SIG-M5 treated with dmso at 0.1 percent for 504 hours (cell line): ENCODE measurements around the gene PRKD2.

Source experiments
- DNase-seq: peaks from one replicate; lab custom pipeline; 2025; ENCODE audit not compliant: unreplicated experiment; lab: John Stamatoyannopoulos, UW

The PRKD2 gene

DNA sequence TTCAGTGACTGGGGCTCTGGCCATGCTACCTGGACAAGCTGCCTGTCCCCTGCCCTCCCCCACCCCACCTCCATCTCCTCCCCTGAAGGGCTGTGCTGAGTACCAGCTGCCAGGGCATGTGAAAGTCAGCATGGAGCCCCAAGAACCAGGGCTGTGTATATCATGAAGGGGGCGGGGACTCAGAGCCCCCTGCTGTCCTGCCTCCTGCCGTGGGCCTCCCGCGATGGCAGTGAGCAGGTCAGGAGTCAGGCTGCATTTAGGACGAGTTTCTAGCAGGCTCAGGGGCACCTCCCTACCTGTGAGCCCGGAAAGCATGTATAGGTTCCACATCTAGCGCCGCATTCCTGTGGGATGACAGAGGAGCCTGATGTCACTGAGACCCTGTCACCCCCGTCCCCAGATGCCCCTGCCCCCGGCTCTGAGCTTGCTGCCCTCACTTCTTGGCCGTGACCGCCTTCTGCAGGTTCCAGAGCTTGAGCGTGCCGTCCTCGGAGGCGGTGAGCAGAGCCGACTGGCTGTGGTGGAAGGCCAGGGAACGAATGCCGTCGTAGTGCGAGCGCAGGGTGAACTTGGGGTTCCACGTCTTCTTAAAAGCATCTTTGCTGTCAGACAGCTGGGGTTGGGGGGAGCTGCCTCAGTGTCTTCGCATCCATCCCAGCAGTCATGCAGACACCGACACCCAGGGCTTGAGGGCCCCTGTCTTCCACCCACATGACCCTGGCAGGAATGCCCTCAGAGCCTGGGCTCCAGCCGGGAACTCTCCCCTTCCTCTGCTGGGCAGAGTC, 8.3 kb upstream of the PRKD2 start:
- DNase-seq = no peak

DNA sequence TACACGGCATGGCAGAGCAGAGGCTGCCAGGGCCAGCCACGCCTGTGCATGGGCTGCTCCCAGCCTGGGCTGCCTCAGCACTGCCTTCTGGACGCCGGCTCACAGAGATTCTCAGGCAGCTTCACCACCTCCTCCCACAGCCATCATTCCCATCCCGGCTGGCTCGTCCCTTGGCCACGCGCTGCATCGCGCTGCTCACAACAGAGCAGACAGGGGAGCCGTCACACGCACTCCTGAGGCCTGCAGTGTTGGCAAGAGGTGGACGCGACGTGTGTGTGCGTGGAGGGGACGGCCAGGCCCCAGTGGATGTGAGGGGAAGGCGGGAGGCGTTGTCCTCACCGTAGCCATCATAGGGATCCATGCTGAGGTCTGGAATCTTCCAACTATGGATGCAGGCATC, 7.6 kb upstream of the PRKD2 start:
- no peak for DNase-seq

DNA sequence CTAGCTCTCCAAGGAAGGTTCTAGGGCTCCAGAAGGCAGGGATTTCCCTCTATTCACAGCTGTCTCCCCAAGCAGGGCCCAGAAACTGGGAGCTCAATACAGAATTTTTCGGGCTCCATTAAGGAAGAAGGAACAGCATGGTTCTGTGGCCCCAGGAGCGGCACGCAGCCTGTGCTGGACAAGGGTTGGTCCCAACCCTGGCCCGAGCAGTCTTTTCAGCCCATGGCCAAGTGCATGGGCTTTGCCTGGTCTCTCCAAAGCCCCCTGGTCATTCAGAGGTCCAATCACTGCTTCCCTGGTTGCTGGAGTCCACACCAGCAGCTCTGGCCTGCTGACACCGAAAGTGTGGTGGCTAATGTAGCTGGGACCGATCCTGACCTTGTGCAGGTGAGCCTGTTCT, 6.6 kb upstream of the PRKD2 start:
- no peak for DNase-seq

DNA sequence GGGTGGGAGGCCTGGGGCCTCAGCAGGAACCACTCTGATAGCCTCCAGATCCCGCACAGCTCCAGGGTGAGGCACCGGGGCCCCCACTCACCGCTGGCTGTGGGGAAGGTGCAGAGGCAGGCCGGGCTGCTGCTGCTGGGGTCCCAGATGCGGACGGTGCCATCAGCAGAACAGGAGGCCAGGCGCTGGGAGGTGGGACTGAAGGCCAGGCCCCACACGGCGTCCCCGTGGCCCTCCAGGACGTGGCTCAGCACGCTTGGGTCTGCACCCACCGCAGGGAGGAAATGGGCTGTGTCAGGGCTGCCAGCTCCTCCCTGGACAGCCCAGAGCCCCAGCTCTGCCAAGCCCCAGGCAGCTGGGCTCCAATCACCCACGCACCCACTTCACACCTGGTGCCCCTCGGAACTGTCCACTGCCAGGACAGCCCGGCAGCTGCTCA, 6.1 kb upstream of the PRKD2 start:
- no peak for DNase-seq

DNA sequence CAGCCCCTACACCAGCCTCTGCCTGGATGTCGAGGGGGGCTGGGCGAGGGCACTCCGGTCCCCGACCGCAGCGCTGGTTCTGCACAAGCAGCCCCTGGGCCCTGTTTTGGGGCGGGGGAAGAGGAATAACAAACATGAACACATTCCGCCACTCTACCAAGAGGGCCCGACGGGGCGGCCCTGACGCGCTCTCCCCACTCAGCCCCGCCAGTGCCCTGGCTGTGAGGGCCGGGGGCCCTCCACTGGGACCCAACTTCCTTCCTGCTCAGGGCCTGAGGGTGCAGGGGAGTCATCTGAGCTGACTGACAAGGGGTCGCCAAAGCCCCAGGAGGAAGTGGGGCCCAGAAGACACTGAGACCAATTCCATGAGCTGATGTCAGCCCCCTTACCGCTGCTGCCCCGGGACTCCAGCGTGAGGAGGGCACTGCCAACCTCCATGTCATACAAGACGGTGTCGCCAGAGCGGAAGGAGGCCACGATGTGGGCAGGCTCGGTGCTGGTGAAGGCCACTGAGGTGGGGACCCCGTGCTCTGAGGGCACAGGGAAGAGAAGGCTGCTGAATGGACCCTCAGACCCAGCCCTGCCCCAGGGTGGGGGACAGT, 5.6 kb upstream of the PRKD2 start:
- DNase-seq = no peak

DNA sequence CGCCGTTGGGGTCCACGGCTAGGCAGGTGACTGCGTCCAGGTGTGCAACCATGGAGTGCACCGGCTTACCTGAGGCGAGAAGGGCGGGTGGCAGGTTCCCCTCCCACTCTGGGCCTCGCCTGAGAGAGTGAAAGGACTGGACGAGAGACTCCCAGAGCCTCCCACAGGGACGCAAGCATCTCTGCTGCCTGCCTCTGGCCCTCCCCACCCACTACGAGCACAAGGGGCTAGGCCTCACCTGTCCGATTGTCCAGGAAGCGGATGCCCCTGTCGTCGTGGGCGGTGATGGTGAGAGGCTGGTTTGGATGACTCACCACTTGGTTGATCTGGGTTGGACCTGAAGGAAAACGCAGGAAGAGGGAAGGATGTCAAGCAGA, 5.1 kb upstream of the PRKD2 start:
- no peak for DNase-seq

DNA sequence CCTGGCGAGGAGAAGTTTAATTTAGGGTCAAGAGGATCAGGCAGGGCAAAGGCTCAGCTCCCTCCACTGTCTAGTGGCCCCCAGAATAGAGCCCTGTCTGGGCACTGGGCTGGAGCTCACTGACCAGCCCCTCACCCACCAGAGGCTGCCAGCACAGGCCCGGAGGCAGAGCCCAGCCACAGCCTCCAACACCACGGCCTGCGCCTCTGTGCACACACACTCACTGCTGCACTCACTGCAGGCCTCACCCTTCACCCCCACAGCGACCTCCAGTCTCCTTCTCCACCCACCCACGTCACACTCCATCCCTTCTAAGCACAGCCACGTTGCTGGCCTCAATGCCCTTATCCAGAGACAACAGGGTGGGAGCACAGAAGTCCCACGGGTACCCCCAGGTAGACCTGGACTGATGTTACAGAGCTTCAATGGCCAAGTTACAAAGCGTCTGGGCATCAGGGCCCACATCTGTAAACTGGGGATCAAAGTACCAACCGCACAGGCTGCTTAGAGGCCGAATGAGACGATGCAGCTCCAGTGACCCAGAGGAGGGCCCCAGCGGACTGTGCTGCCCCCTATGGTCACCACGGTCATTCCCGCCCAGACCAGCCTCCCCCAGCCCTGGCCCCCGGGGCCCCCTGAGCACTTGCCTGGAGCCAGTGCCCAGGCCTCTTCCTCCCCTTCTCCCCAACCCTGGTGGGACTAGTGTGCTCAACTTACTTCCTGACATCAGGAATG, 4.5 kb upstream of the PRKD2 start:
- no peak for DNase-seq

DNA sequence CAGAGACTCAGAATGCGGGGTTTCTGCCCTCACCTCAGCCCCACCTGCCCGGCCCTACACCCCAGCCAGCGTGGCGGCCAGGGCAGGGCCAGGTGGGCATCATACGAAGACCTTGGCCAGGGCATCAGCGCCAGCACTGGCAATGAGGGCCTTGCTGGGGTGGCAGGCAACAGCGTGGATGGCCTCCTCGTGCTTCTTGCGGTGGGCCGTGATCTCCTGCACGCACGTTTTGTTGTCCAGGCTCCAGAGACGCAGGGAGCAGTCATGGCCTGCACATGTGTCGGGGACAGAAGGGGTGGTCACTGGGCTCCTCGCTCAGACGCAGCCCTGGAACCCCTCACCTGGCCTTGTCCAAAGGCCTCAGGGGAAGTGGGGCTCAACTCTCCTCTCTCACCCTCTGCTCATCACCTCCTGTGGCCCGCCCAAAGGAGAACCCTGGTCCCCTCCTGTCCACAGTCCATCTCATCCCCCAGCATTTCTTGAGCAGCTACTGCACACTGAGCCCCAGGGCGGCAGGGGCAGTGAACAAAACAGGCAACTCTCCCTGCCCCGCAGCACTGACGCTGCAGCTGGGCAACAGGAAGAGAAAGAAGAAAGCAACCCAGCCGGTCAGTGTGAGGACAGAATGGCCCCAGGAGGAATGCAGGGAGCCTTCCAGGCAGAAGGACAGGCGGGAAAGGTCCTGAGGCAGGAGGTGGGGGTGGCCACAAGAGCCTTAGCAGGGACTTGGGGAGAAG, 3.8 kb upstream of the PRKD2 start:
- DNase-seq = no peak

DNA sequence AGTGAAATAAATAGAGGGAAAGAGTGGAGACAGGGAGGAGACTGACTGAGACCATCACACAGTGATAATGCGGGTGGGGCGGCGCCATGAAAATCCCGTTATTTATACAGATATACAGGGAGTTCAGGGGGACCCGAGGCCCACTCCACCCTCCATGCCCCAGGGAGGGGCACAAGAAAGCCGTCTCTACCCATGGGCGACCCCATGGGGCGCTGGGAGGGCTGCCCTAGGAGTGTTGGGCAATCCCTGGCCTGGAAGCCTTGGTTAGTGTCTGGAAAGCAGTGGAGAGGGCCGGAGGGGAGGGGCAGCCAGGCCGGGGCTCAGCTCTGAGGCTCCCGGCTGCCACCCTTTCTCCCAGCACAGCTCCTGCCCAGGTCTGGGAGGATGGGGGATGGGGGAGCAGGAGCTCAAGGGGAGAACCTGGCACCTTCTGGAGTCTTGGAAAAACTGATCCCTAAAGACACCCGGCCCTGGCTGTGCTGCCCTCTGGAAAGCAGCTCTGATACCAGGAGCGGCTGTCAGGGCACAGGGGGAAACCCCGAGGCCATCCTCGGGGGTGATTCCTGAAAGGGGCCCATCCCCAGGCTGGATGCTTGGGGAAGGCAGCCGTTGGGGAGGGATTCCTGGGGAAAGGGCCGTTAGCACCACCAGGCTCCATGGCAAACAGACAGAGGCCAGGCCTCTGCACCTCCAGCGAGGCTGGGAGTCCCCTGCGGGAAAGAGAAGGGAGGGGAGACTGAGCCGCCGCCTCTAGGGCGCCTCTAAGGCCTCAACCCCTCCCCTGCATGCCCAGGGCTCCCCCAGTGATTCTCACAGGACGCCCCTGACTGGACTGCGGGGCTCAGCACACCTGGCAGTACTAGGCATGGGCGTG, 3.0 kb upstream of the PRKD2 start:
- no peak for DNase-seq

DNA sequence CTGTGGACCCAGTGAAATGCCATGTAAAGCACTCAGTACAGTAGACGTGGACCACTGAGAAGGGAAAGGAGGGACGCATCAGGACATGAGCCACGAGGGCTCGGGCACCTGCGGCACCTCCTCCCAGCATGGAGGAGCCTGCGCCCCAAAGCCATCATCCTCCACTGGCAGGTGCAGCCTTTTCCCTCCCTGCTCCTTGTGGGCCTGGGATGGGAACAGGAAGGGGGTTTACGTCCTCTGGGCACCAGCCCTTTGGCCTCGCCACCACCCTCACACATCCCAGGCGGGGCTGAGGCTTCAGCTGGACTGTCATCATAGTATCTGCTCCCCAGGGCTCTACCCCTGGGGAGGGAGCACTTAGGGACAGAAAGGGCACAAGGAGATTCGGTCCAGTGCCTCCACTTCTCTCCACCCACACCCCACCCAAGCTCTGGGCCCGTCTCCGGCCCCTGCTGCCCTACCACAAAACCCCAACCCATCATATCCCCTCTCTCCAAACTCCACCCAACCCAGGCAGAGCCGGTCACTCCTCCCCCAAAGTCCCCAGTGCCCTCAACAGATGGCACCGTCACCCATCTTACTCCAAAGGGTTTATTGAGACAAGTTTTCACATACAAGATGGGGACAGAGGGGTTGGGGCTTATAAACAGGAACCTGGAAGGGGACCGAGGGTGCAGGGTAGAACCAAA, 2.2 kb upstream of the PRKD2 start:
- no peak for DNase-seq

DNA sequence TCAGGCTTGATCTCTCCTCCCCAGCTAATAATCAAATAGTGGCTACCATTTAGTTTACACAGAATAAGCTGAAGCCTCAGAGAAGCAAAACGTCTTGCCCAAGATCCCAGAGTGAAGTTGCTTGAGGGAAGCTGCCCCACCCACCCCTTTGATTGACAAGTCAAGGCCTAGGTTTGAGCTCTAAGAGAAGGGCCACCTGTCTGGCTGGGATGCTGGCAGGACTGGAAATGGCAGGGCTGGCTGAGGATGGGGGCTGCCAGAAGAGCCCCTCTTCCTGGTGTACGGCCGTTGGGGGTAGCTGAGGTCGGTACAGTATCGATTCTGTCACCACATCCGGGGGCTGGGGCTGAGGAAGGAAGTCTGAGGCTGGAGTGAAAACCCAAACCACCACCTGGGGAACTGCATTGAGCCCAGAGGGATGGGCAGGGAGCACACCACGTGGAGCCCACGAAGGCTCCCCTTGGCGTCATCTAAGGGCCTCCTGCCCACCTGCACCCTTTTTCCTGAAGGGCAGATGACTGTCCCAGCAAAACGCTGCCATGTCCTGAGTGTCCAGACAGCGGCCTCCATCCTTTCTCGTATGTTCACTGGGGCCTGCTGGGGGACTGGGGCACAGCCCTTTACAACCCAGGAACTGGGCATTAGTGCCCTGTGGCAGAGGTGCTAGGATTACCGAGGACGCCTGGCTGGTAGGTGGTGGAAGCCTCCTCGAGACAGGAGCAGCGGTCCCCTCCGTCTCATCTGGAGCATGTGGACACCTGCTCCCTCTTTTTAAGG, 1.4 kb upstream of the PRKD2 start:
- peak; percentile 85 for DNase-seq

DNA sequence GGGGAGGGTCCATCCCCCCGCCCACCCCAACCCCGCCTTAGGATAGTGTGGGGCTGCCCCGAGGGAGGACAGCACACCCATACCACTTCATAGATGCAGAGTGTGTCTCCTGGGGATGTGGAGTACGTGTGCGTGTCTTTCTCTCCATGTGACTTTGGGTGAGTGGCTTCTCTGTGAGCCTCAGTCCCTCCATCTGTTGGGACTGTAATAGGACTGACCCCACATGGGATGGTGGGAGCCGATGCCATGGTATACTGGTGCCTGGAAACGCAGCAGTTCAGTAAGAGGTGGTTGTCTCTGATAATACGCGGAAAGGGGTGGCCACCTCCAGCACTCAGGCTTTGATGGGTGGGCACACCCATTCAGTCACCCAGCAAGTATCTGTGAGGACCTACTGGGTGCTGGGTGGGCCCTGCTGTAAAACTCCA, 816 bp upstream of the PRKD2 start:
- no peak for DNase-seq

DNA sequence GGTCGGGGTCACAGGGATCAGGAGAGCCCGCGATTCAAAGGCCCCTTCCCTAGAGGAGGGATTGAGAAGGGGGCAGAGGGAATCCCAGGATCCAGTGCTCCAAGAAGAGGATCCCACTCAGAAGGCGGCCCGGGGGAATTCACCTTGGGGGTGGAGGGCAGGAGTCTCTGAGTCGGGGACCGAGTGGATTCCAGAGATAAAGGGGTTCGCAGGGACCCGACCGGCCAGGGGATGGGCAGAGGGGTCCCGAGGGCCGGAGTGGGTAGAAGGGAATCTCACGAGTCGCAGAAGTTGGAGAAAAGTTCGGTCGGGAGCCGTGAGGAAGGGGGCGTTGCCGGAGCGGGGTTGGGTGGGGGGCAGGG, 261 bp downstream of the PRKD2 start:
- DNase-seq = no peak

DNA sequence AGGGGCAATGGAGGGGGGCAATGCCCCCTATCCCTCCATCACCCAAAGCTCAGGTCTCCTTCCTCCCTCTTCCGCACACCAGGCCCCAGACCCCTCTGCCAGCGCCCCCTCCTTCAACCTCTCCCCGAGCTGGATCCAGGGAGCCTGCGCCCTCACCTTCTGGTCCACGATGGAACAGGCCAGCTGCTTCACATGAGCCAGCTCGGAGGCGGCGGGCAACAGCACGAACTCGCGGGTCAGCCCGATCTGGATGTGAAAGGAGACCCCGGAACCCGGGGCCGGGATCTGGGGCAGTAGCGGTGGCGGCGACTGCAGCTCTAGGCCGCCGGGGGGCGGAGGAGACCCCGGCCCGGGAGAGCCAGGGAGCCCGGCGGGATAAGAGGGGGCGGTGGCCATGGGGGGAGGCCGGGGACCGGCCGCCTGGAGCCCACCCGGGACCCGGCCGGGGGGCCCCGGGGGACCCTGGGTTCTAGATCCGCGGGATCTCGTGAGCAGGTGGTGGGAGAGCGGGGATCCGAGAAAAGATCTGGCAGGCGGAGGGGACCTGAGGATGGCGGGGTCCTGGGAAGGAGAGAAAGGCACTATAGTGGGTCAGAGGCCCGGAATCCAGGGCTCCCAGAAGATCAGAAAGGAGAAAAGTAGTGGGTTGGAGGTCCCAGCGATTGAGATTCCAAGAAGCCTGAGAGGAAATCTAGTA, 791 bp downstream of the PRKD2 start:
- DNase-seq = no peak

DNA sequence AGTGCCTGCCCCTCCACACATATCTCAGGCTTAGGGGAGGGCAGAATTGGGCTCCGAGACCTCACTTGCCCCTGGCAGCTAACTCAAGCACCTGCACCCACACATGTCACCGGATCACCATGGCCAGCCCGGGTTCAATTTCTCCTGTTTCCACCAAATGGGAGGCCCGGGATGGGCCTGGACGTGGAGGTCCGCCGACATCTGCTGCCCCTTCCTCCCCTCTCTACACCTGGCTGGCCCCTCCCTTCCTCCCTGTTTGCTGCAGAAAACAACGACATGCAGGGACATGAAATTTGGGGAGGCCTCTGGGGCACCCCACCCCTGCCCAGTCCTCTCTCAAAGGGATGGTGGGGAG, 1.3 kb downstream of the PRKD2 start:
- DNase-seq = no peak

DNA sequence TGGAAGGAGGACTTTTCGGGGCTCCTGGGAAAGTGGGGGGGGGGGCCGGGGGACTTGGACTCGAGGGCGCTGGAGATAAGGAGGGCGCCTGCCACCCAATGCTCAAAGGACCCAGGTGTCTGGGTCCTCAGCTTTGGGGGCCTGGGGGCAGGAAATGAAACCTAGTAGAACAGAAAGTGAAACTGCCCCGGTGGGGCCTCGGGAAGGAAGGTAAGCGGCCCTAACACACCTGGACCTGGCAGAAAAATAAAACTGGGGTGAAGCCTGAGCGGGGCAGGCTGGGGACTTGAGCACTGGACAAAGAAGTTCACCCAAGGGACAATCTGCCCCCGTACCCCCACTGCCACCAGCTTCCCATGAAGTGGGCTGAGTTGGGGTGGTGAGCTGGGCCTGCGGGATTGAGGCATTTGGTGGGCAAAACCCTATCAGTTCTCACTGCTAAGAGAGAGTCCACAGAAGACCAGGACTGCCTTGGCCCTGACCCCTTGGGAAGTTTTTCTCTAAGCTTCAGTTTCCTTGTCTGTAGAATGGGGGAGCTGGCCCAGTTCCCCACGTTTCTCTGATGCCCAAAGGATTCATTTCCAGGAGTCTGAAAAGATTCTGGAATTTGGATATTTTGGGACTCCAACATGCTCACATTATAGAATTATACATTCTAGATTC, 2.3 kb downstream of the PRKD2 start:
- DNase-seq = no peak

DNA sequence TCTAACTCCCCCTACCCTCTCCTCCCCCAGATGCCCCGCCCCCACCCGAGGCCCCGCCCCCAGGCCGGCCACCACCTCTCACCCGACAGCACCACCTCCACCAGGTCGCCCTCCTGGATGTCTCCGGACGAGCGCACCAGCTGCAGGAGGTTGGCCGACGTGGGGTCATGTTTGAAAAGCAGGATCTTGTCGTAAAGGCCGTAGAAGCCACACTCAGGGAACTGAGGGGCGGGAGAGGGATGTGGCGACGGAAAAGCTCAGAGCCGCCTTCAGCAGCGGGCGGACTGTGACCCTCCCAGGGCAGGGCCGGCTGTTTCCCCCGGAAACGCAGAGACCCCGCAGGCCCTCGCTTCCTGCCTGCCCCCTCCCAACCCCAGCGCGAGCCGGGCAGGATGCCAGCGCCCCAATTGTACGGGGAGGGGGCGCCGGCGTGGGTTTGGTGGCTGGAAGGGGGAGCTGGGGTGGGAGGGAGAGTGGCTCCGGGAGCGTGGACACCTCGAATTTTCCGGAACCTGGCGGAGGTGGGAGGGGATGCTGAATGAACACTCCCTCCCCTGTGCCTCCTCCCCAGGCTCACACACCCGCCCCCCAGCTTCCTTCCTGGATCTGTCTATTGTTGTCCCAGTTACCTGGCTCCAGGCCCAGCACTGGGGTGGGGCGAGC, 3.0 kb downstream of the PRKD2 start:
- peak; percentile 40 for DNase-seq
